SK-N-SH treated with all-trans-retinoic acid at 6 μM for 48 hours (cell line): ENCODE measurements around the gene SLC25A47.

Experiments
- ATAC-seq: fragments of 200-7000 bp; cut with Tn5 transposase; 3 replicates; pipeline ENCODE4 v1.9.1; 2020; ENCODE audit warnings: mild to moderate bottlenecking, moderate library complexity
- ARNTL ChIP-seq: fragments of 450-650 bp; formaldehyde crosslinking; IDR thresholded peaks from 2 replicates; pipeline ENCODE4 v1.5.0; 2020; ENCODE audit warnings: low read depth, mild to moderate bottlenecking, moderate library complexity, borderline replicate concordance
- BACH2 ChIP-seq: fragments of 250-450 bp; sonication (Bioruptor Pico); IDR thresholded peaks from 2 replicates; pipeline ENCODE4 v1.9.0; 2021; ENCODE audit warnings: mild to moderate bottlenecking, borderline replicate concordance
- CREB5 ChIP-seq: fragments of 250-450 bp; sonication (Bioruptor Pico); IDR thresholded peaks from 2 replicates; pipeline ENCODE4 v1.5.1; 2020; ENCODE audit warnings: low read depth, mild to moderate bottlenecking, moderate library complexity
- CSDC2 ChIP-seq: fragments of 250-450 bp; sonication (Bioruptor Pico); IDR thresholded peaks from 2 replicates; pipeline ENCODE4 v1.5.0; 2020; ENCODE audit warnings: mild to moderate bottlenecking, moderate library complexity
- CSRNP3 ChIP-seq: fragments of 250-450 bp; sonication (Bioruptor Pico); IDR thresholded peaks from 2 replicates; pipeline ENCODE4 v1.5.1; 2021; ENCODE audit warnings: mild to moderate bottlenecking, moderate library complexity
- ESRRG ChIP-seq: fragments of 250-450 bp; sonication (Bioruptor Pico); IDR thresholded peaks from 2 replicates; pipeline ENCODE4 v1.6.1; 2021; ENCODE audit warnings: mild to moderate bottlenecking
- GLIS3 ChIP-seq: fragments of 250-450 bp; sonication (Bioruptor Pico); IDR thresholded peaks from 2 replicates; pipeline ENCODE4 v1.5.0; 2020; ENCODE audit warnings: mild to moderate bottlenecking, moderate library complexity
- ISL1 ChIP-seq: fragments of 250-450 bp; sonication (Bioruptor Pico); IDR thresholded peaks from 2 replicates; pipeline ENCODE4 v2.1.2; 2022; ENCODE audit warnings: mild to moderate bottlenecking, moderate library complexity
- OSR1 ChIP-seq: fragments of 250-450 bp; sonication (Bioruptor Pico); IDR thresholded peaks from 2 replicates; pipeline ENCODE4 v1.8.0; 2022; ENCODE audit warnings: moderate library complexity, mild to moderate bottlenecking, inconsistent platforms
- PATZ1 ChIP-seq: fragments of 250-450 bp; sonication (Bioruptor Pico); IDR thresholded peaks from 2 replicates; pipeline ENCODE4 v1.8.0; 2020; ENCODE audit warnings: mild to moderate bottlenecking, moderate library complexity, borderline replicate concordance
- POU6F1 ChIP-seq: fragments of 250-450 bp; sonication (Bioruptor Pico); IDR thresholded peaks from 2 replicates; pipeline ENCODE4 v1.8.0; 2021; ENCODE audit warnings: low read depth, mild to moderate bottlenecking, moderate library complexity, borderline replicate concordance
- TCF4 ChIP-seq: fragments of 250-450 bp; sonication (Bioruptor Pico); IDR thresholded peaks from 2 replicates; pipeline ENCODE4 v1.8.0; 2021; ENCODE audit warnings: mild to moderate bottlenecking, moderate library complexity, borderline replicate concordance
- TOX ChIP-seq: fragments of 250-450 bp; sonication (Bioruptor Pico); IDR thresholded peaks from 2 replicates; pipeline ENCODE4 v1.8.0; 2021; ENCODE audit warnings: mild to moderate bottlenecking, moderate library complexity, borderline replicate concordance
- TSHZ2 ChIP-seq: fragments of 250-450 bp; sonication (Bioruptor Pico); IDR thresholded peaks from 2 replicates; pipeline ENCODE4 v1.5.0; 2020; ENCODE audit warnings: mild to moderate bottlenecking, moderate library complexity
- ZC3H10 ChIP-seq: fragments of 250-450 bp; sonication (Bioruptor Pico); IDR thresholded peaks from 2 replicates; pipeline ENCODE4 v1.5.1; 2021; ENCODE audit warnings: mild to moderate bottlenecking, moderate library complexity
- ZFP30 ChIP-seq: fragments of 450-650 bp; formaldehyde crosslinking; IDR thresholded peaks from 2 replicates; pipeline ENCODE4 v1.5.0; 2022; ENCODE audit warnings: mild to moderate bottlenecking, moderate library complexity
- ZNF565 ChIP-seq: fragments of 450-650 bp; formaldehyde crosslinking; conservative IDR thresholded peaks from 2 replicates; pipeline ENCODE4 v1.5.0; 2020; ENCODE audit warnings: low read depth, mild to moderate bottlenecking, moderate library complexity
- ZNF70 ChIP-seq: fragments of 450-650 bp; formaldehyde crosslinking; IDR thresholded peaks from 2 replicates; pipeline ENCODE4 v1.5.0; 2020; ENCODE audit warnings: mild to moderate bottlenecking, moderate library complexity
- ZNF8 ChIP-seq: fragments of 450-650 bp; formaldehyde crosslinking; IDR thresholded peaks from 2 replicates; pipeline ENCODE4 v1.5.0; 2020; ENCODE audit warnings: mild to moderate bottlenecking, moderate library complexity

SLC25A47 gene

GRCh38 chr14:100285021-100285912 is 37.9 kb upstream of the SLC25A47 start:
- TF ChIP-seq POU6F1: 0 out of 2 replicates have a peak, but pooled peaks have one; percentile 65
- no peak for TF ChIP-seq ZNF565 (CRISPR knock-in tag)
- no peak for TF ChIP-seq ESRRG (CRISPR knock-in tag)
- peak; percentile 91; the same call in 1 of the 2 replicates for TF ChIP-seq PATZ1 (CRISPR knock-in tag)
- no peak for TF ChIP-seq ISL1 (CRISPR knock-in tag)
- no peak for TF ChIP-seq CREB5 (CRISPR knock-in tag)
- 0 out of 2 replicates have a peak, but pooled peaks have one; percentile 9 for TF ChIP-seq ZNF8
- peak; percentile 79 for ATAC-seq

- no peak for TF ChIP-seq GLIS3 (CRISPR knock-in tag)
- TF ChIP-seq CSDC2 (CRISPR knock-in tag): no peak
- TF ChIP-seq ZNF70 (CRISPR knock-in tag): no peak
- no peak for TF ChIP-seq OSR1 (CRISPR knock-in tag)
- no peak for TF ChIP-seq TOX
- no peak for TF ChIP-seq ZNF8
- TF ChIP-seq BACH2 (CRISPR knock-in tag): no peak
- TF ChIP-seq CSRNP3 (CRISPR knock-in tag): no peak
- no peak for TF ChIP-seq ZFP30 (CRISPR knock-in tag)
- TF ChIP-seq ARNTL (CRISPR knock-in tag): no peak
- TF ChIP-seq TCF4 (CRISPR knock-in tag): no peak
- TF ChIP-seq ZC3H10 (CRISPR knock-in tag): no peak
- no peak for TF ChIP-seq TSHZ2
- no peak for TF ChIP-seq CREB5 (CRISPR knock-in tag)
- TF ChIP-seq POU6F1: no peak
- no peak; the same call in 2 of the 3 replicates for ATAC-seq
Measured at GRCh38 chr14:100285913-100286400, 37.2 kb upstream of the SLC25A47 start.
